ENCODE results near the gene RFLNA. TPM values are rescaled to one million over a fixed set of nuclear protein-coding genes. Genes with fewer than 3 reads are reported as not detected.

RFLNA gene
- total and polyA plus RNA-seq, 7 experiments from 2014 or later: 0.09 TPM; not detected in 6

DNA sequence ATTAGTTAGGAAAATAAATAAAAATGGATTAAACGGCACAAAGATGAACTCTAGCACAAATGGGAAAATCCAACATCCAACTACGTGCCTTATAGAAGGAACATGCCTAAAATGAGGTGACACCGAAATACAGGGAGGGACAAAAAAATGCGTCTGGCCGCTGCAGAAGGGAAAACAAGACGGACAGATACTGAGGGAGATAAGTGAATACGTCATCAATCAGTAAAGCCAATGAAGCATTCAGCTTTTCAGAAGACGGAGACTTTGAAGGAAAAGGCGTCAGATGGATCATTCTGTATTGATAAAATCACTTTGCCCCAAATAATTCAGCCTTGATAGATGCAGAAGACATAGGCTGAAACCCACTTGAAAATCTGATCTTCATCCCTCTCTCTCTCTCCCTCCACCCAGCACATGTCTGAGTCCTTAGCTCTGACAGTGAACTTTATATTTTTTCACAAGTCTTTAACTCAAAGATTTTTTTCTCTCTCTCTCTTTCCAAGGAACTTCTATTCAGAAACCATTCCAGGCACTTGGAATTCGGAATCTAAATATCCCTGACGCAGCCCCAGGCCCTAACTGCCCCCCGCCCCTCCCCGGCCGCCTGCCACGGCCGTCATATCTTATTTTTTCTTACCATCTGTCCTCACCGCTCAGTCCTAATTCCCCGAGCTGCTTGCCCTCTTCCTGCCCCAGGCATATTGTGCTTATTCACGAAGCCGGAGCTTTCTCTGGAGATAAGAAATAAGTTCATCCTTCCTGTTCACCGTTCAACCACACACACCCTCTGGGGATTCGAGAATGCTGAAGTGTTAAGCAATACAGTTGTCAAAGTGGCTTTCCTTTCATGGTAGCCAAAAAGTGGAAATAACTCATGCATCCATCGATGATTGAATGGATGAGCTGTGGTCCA, 35.5 kb upstream of the RFLNA start:
- no peaks in the 10 kb centered on the region for H3K9me3 ChIP-seq (ENCODE audit: control insufficient read depth in 2 of 3, low read length in 3 of 3)
- peaks cover 0 to 3% (median 0%) of the 10 kb centered on the region in 11 donors for H3K9me3 Mint-ChIP-seq
- peaks cover 26 to 61% (median 45%) of the 10 kb centered on the region in 5 donors for H3K27me3 Mint-ChIP-seq
- H3K27me3 ChIP-seq (ENCODE audit: control insufficient read depth in 2 of 2, insufficient read depth in 2 of 2, low read length in 2 of 2): no peaks in the 10 kb centered on the region
- H3K27ac Mint-ChIP-seq: peak overlapping the region in 2 of 9 donors; percentile 8 to 17
- DNase-seq (no peak), ATAC-seq (no peak)
- H3K4me3 ChIP-seq (ENCODE audit: low read length): no peak overlapping the region
- no peaks in the 10 kb centered on the region for H3K36me3 Mint-ChIP-seq
- H3K4me1 ChIP-seq (ENCODE audit: control insufficient read depth in 2 of 2, insufficient read depth in 2 of 2, low read length in 2 of 2): no peaks in the 10 kb centered on the region
- H3K36me3 ChIP-seq (ENCODE audit: control insufficient read depth in 2 of 3, insufficient read depth in 3 of 3, low read length in 3 of 3): no peaks in the 10 kb centered on the region
- H3K27ac ChIP-seq (ENCODE audit: low read depth, low read length): no peak overlapping the region
- peaks cover 0 to 7% (median 4%) of the 10 kb centered on the region in 7 donors for H3K4me1 Mint-ChIP-seq
- POLR2A ChIA-PET: no interaction called here
- intact Hi-C loops (cut with micrococcal nuclease): no loop called here
- H3K4me3 Mint-ChIP-seq: no peak overlapping the region
- CTCF ChIA-PET: no interaction called here

DNA sequence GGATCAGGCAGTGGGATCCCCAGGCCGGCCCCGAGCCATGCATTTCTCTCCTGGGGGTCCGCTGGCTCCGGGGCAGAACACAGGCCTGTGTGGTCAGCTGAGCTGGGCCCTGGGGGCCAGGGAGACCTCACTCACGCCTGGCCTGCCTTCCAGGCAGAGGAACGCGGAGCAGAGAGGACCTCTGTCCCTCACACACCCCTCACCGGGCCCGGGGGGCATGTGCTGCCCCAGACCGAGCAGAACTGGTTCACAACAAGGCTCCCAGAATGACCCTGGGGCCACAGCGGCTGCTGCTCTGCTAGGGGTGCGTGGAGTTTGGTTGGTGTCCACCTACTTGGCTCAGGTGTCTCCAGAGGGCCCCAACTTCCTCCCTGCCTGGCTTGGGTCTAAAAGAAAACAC, 33.0 kb upstream of the RFLNA start:
- H3K4me3 ChIP-seq (ENCODE audit: low read length): no peak overlapping the region
- H3K36me3 ChIP-seq (ENCODE audit: control insufficient read depth in 2 of 3, insufficient read depth in 3 of 3, low read length in 3 of 3): no peaks in the 10 kb centered on the region
- no peak overlapping the region for H3K27ac ChIP-seq (ENCODE audit: low read depth, low read length)
- DNase-seq (no peak), ATAC-seq (no peak)
- CTCF ChIA-PET: no interaction called here
- no peak overlapping the region for H3K4me3 Mint-ChIP-seq
- peaks cover 0 to 3% (median 0%) of the 10 kb centered on the region in 11 donors for H3K9me3 Mint-ChIP-seq
- POLR2A ChIA-PET: no interaction called here
- no peak overlapping the region for H3K27ac Mint-ChIP-seq
- H3K9me3 ChIP-seq (ENCODE audit: control insufficient read depth in 2 of 3, low read length in 3 of 3): no peaks in the 10 kb centered on the region
- H3K27me3 Mint-ChIP-seq: peaks cover 25 to 60% (median 45%) of the 10 kb centered on the region in 5 donors
- peaks cover 0 to 7% (median 4%) of the 10 kb centered on the region in 7 donors for H3K4me1 Mint-ChIP-seq
- intact Hi-C loops (cut with micrococcal nuclease): no loop called here
- H3K36me3 Mint-ChIP-seq: no peaks in the 10 kb centered on the region
- H3K4me1 ChIP-seq (ENCODE audit: control insufficient read depth in 2 of 2, insufficient read depth in 2 of 2, low read length in 2 of 2): no peaks in the 10 kb centered on the region
- no peaks in the 10 kb centered on the region for H3K27me3 ChIP-seq (ENCODE audit: control insufficient read depth in 2 of 2, insufficient read depth in 2 of 2, low read length in 2 of 2)

DNA sequence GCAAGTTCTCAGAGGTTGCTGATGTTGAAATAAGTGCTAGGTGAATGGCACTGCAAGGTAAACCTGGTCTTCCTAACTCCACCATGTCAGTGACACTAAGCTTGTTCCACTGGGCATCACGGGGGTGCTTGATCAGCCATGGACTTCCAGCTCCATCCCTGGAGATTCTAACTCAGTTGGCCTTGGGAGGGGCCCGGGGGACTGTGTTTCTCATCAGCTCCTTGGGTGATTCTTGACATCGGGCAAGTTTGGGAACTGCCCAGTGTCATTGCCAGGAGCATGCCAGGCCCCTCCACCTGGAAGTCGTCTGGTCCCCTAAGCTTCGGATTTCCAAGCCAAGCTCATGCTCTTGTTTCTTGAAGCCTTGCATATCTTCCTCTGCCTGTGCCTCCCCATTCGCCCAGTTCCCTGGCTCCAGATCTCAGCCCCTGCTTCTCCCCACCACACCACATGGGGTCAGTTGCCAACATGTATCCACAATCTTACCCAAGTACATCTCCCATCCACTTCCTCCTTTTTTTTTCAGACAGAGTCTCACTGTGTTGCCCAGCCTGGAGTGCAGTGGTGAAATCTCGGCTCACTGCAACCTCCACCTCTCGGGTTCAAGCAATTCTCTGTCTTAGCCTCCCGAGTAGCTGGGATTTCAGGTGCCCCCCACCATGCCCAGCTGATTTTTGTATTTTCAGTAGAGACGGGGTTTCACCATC, 30.7 kb upstream of the RFLNA start:
- peaks cover 9 to 45% (median 28%) of the 10 kb centered on the region in 5 donors for H3K27me3 Mint-ChIP-seq
- H3K36me3 Mint-ChIP-seq: no peaks in the 10 kb centered on the region
- H3K4me1 ChIP-seq (ENCODE audit: control insufficient read depth in 2 of 2, insufficient read depth in 2 of 2, low read length in 2 of 2): no peaks in the 10 kb centered on the region
- DNase-seq (no peak), ATAC-seq (no peak)
- H3K27ac Mint-ChIP-seq: no peak overlapping the region
- H3K9me3 Mint-ChIP-seq: peaks cover 0 to 3% (median 0%) of the 10 kb centered on the region in 11 donors
- ChIA-PET CTCF (no interaction called here), POLR2A (no interaction called here)
- no peak overlapping the region for H3K27ac ChIP-seq (ENCODE audit: low read depth, low read length)
- H3K9me3 ChIP-seq (ENCODE audit: control insufficient read depth in 2 of 3, low read length in 3 of 3): no peaks in the 10 kb centered on the region
- intact Hi-C loops (cut with micrococcal nuclease): no loop called here
- no peak overlapping the region for H3K4me3 ChIP-seq (ENCODE audit: low read length)
- H3K27me3 ChIP-seq (ENCODE audit: control insufficient read depth in 2 of 2, insufficient read depth in 2 of 2, low read length in 2 of 2): no peaks in the 10 kb centered on the region
- H3K4me3 Mint-ChIP-seq: no peak overlapping the region
- peaks cover 0 to 5% (median 3%) of the 10 kb centered on the region in 7 donors for H3K4me1 Mint-ChIP-seq
- H3K36me3 ChIP-seq (ENCODE audit: control insufficient read depth in 2 of 3, insufficient read depth in 3 of 3, low read length in 3 of 3): no peaks in the 10 kb centered on the region

DNA sequence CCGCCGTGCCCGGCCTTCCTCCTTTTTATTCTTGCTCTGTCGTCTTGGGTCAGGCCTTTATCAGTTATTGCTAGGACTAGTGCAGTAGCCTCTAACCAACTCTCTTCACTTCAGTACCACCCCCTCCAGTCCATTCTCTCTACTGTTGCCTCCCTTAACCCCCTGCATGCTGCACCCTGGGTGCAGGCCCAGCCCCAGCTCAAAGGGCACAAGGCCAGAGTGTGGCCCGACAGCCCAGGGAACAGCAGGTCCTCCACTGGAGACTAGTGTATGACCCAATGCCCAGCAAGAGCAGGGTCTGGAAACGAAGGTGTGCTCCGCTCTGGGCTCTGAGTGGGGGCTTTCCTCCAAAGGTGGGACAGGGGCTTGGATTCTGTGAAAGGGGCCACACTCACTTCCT, 30.0 kb upstream of the RFLNA start:
- H3K4me1 Mint-ChIP-seq: peaks cover 0 to under 1% (median 0%) of the 10 kb centered on the region in 7 donors
- no peaks in the 10 kb centered on the region for H3K36me3 Mint-ChIP-seq
- ChIA-PET POLR2A (no interaction called here), CTCF (no interaction called here)
- H3K9me3 Mint-ChIP-seq: peaks cover 0 to 3% (median 0%) of the 10 kb centered on the region in 11 donors
- ATAC-seq: no peak
- H3K4me3 Mint-ChIP-seq: no peak overlapping the region
- intact Hi-C loops (cut with micrococcal nuclease): no loop called here
- no peaks in the 10 kb centered on the region for H3K4me1 ChIP-seq (ENCODE audit: control insufficient read depth in 2 of 2, insufficient read depth in 2 of 2, low read length in 2 of 2)
- no peaks in the 10 kb centered on the region for H3K9me3 ChIP-seq (ENCODE audit: control insufficient read depth in 2 of 3, low read length in 3 of 3)
- no peak overlapping the region for H3K27ac ChIP-seq (ENCODE audit: low read depth, low read length)
- no peak overlapping the region for H3K4me3 ChIP-seq (ENCODE audit: low read length)
- H3K27me3 ChIP-seq (ENCODE audit: control insufficient read depth in 2 of 2, insufficient read depth in 2 of 2, low read length in 2 of 2): no peaks in the 10 kb centered on the region
- peaks cover 2 to 41% (median 24%) of the 10 kb centered on the region in 5 donors for H3K27me3 Mint-ChIP-seq
- no peaks in the 10 kb centered on the region for H3K36me3 ChIP-seq (ENCODE audit: control insufficient read depth in 2 of 3, insufficient read depth in 3 of 3, low read length in 3 of 3)
- no peak overlapping the region for H3K27ac Mint-ChIP-seq
- no peak for DNase-seq

DNA sequence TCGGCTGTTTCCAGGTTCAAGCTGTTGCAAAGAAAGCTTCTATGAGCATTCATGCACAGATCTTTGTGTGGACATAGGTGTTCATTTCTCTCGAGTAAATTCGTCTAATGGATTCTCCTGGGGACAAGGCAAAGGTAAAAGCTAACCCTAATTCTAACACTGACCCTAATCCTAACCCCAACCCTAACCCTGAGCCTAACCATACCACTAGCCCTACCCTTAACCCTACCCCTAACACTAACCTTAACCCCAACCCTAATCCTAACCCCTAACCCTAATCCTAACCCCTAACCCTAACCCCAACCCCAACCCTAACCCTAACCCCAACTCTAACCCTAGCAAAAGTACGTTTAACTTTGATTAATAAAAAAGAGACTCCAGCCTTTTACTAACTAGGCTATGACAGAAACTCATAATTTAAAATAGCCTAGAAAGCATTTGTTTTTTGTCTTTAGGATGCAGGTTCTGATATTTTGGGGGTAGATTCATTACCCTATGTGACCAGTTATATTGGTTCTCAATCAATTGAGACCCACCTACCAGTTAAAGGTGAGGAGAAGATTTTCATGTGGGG, 27.6 kb upstream of the RFLNA start:
- DNase-seq (no peak), ATAC-seq (no peak)
- POLR2A ChIA-PET: no interaction called here
- H3K4me1 Mint-ChIP-seq: no peaks in the 10 kb centered on the region
- CTCF ChIA-PET: no interaction called here
- H3K27me3 Mint-ChIP-seq: peaks cover 0 to 25% (median 21%) of the 10 kb centered on the region in 5 donors
- Histone ChIP-seq H3K4me1 (ENCODE audit: control insufficient read depth in 2 of 2, insufficient read depth in 2 of 2, low read length in 2 of 2) (no peaks in the 10 kb centered on the region), H3K27me3 (ENCODE audit: control insufficient read depth in 2 of 2, insufficient read depth in 2 of 2, low read length in 2 of 2) (no peaks in the 10 kb centered on the region), H3K9me3 (ENCODE audit: control insufficient read depth in 2 of 3, low read length in 3 of 3) (no peaks in the 10 kb centered on the region), H3K4me3 (ENCODE audit: low read length) (no peak overlapping the region), H3K36me3 (ENCODE audit: control insufficient read depth in 2 of 3, insufficient read depth in 3 of 3, low read length in 3 of 3) (no peaks in the 10 kb centered on the region), H3K27ac (ENCODE audit: low read depth, low read length) (no peak overlapping the region)
- H3K9me3 Mint-ChIP-seq: peaks cover 0 to 3% (median 0%) of the 10 kb centered on the region in 11 donors
- H3K4me3 Mint-ChIP-seq: no peak overlapping the region
- H3K36me3 Mint-ChIP-seq: no peaks in the 10 kb centered on the region
- intact Hi-C loops (cut with micrococcal nuclease): no loop called here
- H3K27ac Mint-ChIP-seq: no peak overlapping the region

DNA sequence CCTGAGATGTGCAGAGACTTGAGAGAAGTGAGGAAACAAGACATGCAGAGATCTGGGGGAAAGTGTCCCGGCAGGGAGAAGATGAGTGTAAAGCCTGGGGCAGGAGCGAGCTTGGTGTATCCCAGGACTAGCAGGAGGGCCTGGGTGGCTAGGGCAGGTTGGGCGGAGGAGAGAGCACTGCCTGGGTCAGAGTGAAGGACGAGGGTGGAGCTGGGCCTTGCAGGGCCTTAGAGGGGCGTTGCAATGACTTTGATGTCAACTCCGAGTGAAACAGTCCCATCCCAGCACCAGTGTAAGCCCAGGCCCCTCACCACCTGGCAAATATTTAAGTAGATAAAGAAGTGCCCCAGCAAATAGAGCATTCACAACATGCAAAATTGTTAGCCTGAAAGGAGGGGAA, 24.2 kb upstream of the RFLNA start:
- H3K9me3 Mint-ChIP-seq: no peaks in the 10 kb centered on the region
- POLR2A ChIA-PET: no interaction called here

More for the DNA sequence above, 24.2 kb upstream of the RFLNA start:
- CTCF ChIA-PET: no interaction called here
- Histone ChIP-seq H3K36me3 (ENCODE audit: control insufficient read depth in 2 of 3, insufficient read depth in 3 of 3, low read length in 3 of 3) (no peaks in the 10 kb centered on the region), H3K9me3 (ENCODE audit: control insufficient read depth in 2 of 3, low read length in 3 of 3) (no peaks in the 10 kb centered on the region), H3K27me3 (ENCODE audit: control insufficient read depth in 2 of 2, insufficient read depth in 2 of 2, low read length in 2 of 2) (no peaks in the 10 kb centered on the region), H3K4me1 (ENCODE audit: control insufficient read depth in 2 of 2, insufficient read depth in 2 of 2, low read length in 2 of 2) (no peaks in the 10 kb centered on the region), H3K27ac (ENCODE audit: low read depth, low read length) (no peak overlapping the region), H3K4me3 (ENCODE audit: low read length) (no peak overlapping the region)
- Mint-ChIP-seq H3K4me3 (no peak overlapping the region), H3K27me3 (peaks cover 0 to 16% (median 6%) of the 10 kb centered on the region in 5 donors), H3K27ac (peak overlapping the region in 1 of 9 donors; percentile 18), H3K4me1 (peaks cover 0 to 6% (median 0%) of the 10 kb centered on the region in 7 donors), H3K36me3 (no peaks in the 10 kb centered on the region)
- no peak for ATAC-seq
- no peak for DNase-seq
- intact Hi-C loops (cut with micrococcal nuclease): no loop called here

Data from naive thymus-derived CD4-positive, alpha-beta T cell (primary cell).